GM06990 (cell line): ENCODE measurements around the gene FAM200B.

ENCODE experiments used
- DNase-seq: peaks from one replicate; pipeline ENCODE4 v3.0.0-alpha.2; 2011; ENCODE audit not compliant: insufficient read length; ENCODE audit errors: extremely low read depth
- H3K27me3 ChIP-seq: replicated peaks from 2 replicates; pipeline ENCODE4 v1.6.0; 2011; ENCODE audit warnings: low read length; ENCODE audit not compliant: control insufficient read depth, insufficient read depth
- H3K36me3 ChIP-seq: 2 replicates; pipeline ENCODE4 v1.5.1; 2011; ENCODE audit warnings: low read length; ENCODE audit not compliant: control insufficient read depth, insufficient read depth
- H3K4me3 ChIP-seq: replicated peaks from 2 replicates; pipeline ENCODE4 v1.5.1; 2011; ENCODE audit warnings: low read depth, mild to moderate bottlenecking, control low read depth, low read length
- CTCF ChIP-seq: IDR thresholded peaks from 2 replicates; pipeline ENCODE4 v1.5.1; 2011; ENCODE audit warnings: low read length, control low read depth, mild to moderate bottlenecking, inconsistent platforms; ENCODE audit not compliant: insufficient read depth, poor library complexity, severe bottlenecking

FAM200B gene

GRCh38 chr4:15654593-15655222 is 26.9 kb upstream of the FAM200B start:
- TF ChIP-seq CTCF: no peak
- H3K27me3 ChIP-seq: no peaks in the 10 kb centered on the region
- no peaks in the 10 kb centered on the region for H3K36me3 ChIP-seq
- no peak for DNase-seq
- H3K4me3 ChIP-seq: peak overlapping the region; percentile 78

DNA sequence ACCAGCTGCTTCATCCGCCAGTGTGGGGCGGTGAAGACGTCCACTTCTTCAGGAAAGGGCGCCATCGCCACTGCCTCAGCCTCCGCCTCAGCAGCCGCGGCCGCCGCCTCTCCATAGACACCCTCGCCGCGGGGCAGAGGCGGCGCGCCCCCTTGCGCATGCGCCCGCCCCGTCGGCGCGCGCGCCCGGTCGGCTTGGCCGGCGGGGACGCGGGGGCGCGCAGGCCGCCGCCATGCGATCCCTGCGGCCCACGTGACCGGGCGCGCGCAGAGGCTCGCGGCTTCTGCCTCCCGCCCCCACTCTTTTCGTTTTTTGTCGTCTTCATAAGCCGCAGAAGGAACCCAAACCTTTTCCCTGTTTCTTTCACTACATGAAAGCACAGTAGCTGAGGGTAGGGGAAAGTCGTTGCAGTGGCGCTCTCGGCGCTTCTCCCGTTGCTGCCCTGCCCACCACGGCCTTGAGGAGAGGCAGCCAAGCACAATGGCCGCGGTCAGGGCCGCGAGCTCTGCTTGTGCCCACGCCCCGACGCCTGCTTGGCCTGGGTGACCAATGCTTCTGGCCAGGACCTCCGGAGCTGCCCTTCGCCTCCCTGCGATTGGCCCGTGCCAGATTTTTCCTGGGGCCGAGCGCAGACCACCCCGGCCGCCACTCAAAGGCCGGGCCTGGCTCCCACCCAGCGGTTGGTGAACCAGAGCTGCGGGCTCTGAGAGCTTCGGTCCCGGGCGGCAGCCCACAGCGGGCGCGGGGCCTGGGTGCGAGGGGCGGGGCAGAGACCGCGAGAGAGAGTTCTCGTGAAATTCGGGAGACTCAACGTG is 26.2 kb upstream of the FAM200B start, which contains the start of gene FBXL5:
FBXL5 (minus strand) TSS at position 135 of the 815 bp plus-strand sequence; CDS start at position 65, 70 bp downstream.
- TF ChIP-seq CTCF: no peak
- H3K27me3 ChIP-seq: no peaks in the 10 kb centered on the region
- peak within 1 kb of the TSS; percentile 78 for H3K4me3 ChIP-seq
- H3K36me3 ChIP-seq: no peaks in the 10 kb centered on the region
- DNase-seq: peak; percentile 92

- no peaks in the 10 kb centered on the region for H3K36me3 ChIP-seq
- no peak for TF ChIP-seq CTCF
- peak overlapping the region; percentile 74 for H3K4me3 ChIP-seq
- H3K27me3 ChIP-seq: no peaks in the 10 kb centered on the region
- no peak for DNase-seq
Observed at GRCh38 chr4:15656038-15656470, 25.6 kb upstream of the FAM200B start.

GRCh38 chr4:15657366-15657765 is 24.3 kb upstream of the FAM200B start:
- Histone ChIP-seq H3K36me3 (no peaks in the 10 kb centered on the region), H3K4me3 (no peak overlapping the region), H3K27me3 (no peaks in the 10 kb centered on the region)
- no peak for TF ChIP-seq CTCF
- no peak for DNase-seq

- Histone ChIP-seq H3K36me3 (no peaks in the 10 kb centered on the region), H3K27me3 (no peaks in the 10 kb centered on the region), H3K4me3 (no peak overlapping the region)
- DNase-seq: no peak
- no peak for TF ChIP-seq CTCF
Observed at GRCh38 chr4:15658136-15658770, 23.4 kb upstream of the FAM200B start.
